ENCODE measurements around the gene FGF23.
"Not testable (repeated sequence)": the region's sequence is repeated elsewhere in the genome, so short reads cannot be mapped to it uniquely, and the experiment has no call there.

Gene FGF23

GRCh38 chr12:4379405-4379804, at the start of gene FGF23:
FGF23 (minus strand) TSS chr12:4379712; CDS start chr12:4379582, 130 bp downstream.
- DNase-seq (ENCODE audit: low spot score) = no peak

- DNase-seq (ENCODE audit: low spot score) = no peak
These were observed 44.9 kb upstream of the FGF23 start for GRCh38 chr12:4424422-4424821.

- DNase-seq (ENCODE audit: low spot score) = no peak
These were observed 44.1 kb upstream of the FGF23 start for GRCh38 chr12:4423528-4424195.

- no peak for DNase-seq (ENCODE audit: low spot score)
These were observed 43.5 kb upstream of the FGF23 start for GRCh38 chr12:4422985-4423384.

- DNase-seq (ENCODE audit: low spot score) = peak; percentile 48
These were observed 42.1 kb upstream of the FGF23 start for GRCh38 chr12:4421590-4422031.

GRCh38 chr12:4420138-4420670, 40.7 kb upstream of the FGF23 start:
- DNase-seq (ENCODE audit: low spot score) = no peak

- DNase-seq (ENCODE audit: low spot score) = no peak
These were observed 39.4 kb upstream of the FGF23 start for GRCh38 chr12:4418913-4419312.

- DNase-seq (ENCODE audit: low spot score) = no peak
These were observed 38.4 kb upstream of the FGF23 start for GRCh38 chr12:4417936-4418335.

- DNase-seq (ENCODE audit: low spot score) = no peak
These were observed 37.9 kb upstream of the FGF23 start for GRCh38 chr12:4417455-4417854.

- no peak for DNase-seq (ENCODE audit: low spot score)
These were observed 36.8 kb upstream of the FGF23 start for GRCh38 chr12:4416276-4416675.

GRCh38 chr12:4412465-4412864, 33.0 kb upstream of the FGF23 start:
- no peak for DNase-seq (ENCODE audit: low spot score)

GRCh38 chr12:4412056-4412455, 32.5 kb upstream of the FGF23 start:
- DNase-seq (ENCODE audit: low spot score) = no peak

- no peak for DNase-seq (ENCODE audit: low spot score)
These were observed 27.6 kb upstream of the FGF23 start for GRCh38 chr12:4407136-4407535.

- not testable (repeated sequence) for DNase-seq (ENCODE audit: low spot score)
These were observed 25.5 kb upstream of the FGF23 start for GRCh38 chr12:4404877-4405637.

- no peak for DNase-seq (ENCODE audit: low spot score)
These were observed 23.5 kb upstream of the FGF23 start for GRCh38 chr12:4402996-4403395.

- no peak for DNase-seq (ENCODE audit: low spot score)
These were observed 21.6 kb upstream of the FGF23 start for GRCh38 chr12:4401117-4401516.

- no peak for DNase-seq (ENCODE audit: low spot score)
These were observed 16.3 kb upstream of the FGF23 start for GRCh38 chr12:4395818-4396217.

GRCh38 chr12:4393211-4393610, 13.7 kb upstream of the FGF23 start:
- no peak for DNase-seq (ENCODE audit: low spot score)

- DNase-seq (ENCODE audit: low spot score) = no peak
These were observed 12.8 kb upstream of the FGF23 start for GRCh38 chr12:4392223-4392742.

GRCh38 chr12:4388662-4389061, 9.2 kb upstream of the FGF23 start:
- DNase-seq (ENCODE audit: low spot score) = no peak

GRCh38 chr12:4388032-4388431, 8.5 kb upstream of the FGF23 start:
- no peak for DNase-seq (ENCODE audit: low spot score)

GRCh38 chr12:4387607-4388006, 8.1 kb upstream of the FGF23 start:
- no peak for DNase-seq (ENCODE audit: low spot score)

- DNase-seq (ENCODE audit: low spot score) = no peak
These were observed 7.3 kb upstream of the FGF23 start for GRCh38 chr12:4386801-4387200.

Data from activated CD4-positive, alpha-beta T cell treated with anti-CD3 and anti-CD28 coated beads, Interleukin-2, Interleukin-4, amounts not matched to agents 100 ng/mL and 50 ng/mL, durations not matched to agents 16 hours and 8 hours (primary cell).